ENCODE data around the gene ASTN1.

Gene ASTN1

DNA sequence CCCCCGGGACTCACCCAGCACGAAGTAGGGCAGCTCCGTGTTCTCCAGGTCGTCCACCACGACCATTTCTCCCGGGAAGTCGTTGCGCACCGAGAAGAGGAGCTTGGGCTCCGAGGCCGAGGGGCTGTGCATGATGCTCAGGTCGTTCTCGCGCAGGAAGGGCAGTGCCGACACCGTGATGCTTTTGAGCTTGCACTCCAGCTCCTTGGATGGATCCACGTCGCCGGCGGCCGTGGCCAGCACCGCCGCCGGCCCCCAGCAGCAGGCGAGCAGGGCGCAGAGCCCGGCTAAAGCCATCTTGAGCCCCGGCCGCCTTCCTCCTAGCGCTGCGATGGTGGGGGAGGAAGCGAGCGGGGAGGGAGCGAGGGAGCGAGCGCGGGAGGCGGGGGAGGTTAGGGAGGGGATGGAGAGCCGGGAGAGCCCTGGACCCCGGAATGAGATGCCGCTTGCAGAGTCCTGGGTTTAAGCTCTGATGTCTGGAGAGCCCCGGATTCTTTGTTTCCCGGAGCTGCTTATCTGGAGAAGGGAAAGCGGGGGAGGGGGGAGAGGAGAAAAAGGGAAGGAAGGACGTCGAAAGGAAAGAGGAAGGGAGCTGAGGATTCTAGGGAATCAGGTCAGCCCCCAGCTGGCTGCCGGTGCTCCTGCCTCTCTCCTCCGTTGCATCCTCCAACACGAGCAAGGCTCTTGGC lies at the start of gene ASTN1:
Gene ASTN1 (minus strand): TSS at position 333 of the 689 bp plus-strand sequence. CDS start 36 bp downstream, at position 297.
- peak; percentile 44 for DNase-seq (ENCODE audit: low spot score)

GRCh38 chr1:177211231-177211630 lies 46.7 kb upstream of the ASTN1 start:
- DNase-seq (ENCODE audit: low spot score), result no peak

DNA sequence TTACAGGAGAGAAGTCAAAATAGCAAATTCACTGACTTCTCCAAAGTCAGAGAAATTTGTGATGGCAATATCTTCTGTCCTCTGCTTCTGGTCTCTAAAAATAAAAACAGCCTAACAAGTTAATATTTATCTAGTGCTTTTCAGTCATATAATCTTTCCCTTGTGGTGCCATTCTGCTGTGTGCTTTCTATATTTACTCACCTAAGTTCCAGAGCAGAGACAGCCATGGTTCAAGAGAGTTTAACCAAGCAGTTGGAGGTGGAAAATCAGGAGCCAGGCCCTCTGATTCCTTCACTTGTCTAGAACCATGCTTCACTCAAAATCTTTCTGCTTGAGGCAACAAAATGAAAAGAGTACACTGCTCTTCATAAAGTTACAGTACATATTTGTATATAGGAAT lies 45.6 kb upstream of the ASTN1 start:
- no peak for DNase-seq (ENCODE audit: low spot score)

DNA sequence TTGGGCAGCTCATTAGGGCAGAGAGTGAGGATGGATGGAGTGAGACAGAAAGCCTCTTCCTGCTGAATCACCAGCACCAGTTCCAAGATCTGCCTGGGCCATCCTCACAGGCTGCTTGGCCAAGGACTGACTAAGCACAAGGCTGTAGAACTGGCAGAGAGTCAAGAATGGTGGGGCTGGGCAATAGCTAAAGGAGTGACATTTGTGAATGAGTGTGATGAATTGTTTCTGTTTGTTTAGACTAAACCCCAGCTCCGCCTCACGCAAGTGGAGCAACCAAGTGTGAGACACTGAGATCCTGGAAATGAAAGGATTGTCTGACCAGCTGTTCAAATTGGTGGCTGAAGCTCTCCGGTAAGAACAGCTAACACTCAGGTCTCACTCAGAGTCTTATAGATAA lies 44.8 kb upstream of the ASTN1 start:
- DNase-seq (ENCODE audit: low spot score), result peak; percentile 45

DNA sequence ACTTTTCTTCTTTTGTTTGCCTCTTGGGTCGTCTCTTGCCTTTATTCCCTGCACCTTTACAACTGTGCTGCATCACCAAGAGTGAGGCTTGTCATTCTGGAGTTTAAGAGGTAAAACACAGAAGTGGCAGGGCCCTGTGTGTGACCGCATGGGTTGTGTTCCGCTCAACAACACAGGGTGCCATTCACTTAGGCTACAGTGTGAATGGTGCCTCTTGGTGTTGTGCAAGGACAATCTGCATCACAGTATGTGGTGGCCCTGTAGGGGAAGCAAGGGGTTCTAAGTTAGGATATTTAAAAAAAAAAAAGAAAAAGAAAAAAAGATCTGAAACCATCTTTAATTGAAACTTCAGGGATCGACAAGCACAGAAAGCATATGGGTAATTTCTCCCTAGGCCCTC lies 44.4 kb upstream of the ASTN1 start:
- no peak for DNase-seq (ENCODE audit: low spot score)

GRCh38 chr1:177206831-177207355 lies 42.4 kb upstream of the ASTN1 start:
- no peak for DNase-seq (ENCODE audit: low spot score)

DNA sequence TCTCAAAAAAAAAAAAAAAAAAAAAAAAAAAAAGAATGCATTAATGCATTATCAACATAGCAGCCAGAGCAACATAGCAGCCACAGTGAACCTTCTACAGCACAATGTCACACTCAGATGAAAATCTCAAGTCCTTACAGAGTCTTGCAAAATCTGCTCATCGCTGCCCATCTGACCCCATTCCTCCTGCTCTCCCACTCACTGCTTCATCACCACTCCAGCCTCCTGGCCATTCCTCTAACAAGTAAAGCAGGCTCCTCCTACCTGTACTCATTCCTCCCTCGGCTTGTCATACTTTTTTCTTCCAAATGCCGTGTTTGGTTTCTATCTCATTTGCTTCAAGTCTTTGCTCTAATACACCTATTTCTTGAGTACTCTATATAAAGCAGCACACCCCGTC lies 35.8 kb upstream of the ASTN1 start:
- no peak for DNase-seq (ENCODE audit: low spot score)

- DNase-seq (ENCODE audit: low spot score), result no peak
Observed at GRCh38 chr1:177198243-177198642, 33.7 kb upstream of the ASTN1 start.

DNA sequence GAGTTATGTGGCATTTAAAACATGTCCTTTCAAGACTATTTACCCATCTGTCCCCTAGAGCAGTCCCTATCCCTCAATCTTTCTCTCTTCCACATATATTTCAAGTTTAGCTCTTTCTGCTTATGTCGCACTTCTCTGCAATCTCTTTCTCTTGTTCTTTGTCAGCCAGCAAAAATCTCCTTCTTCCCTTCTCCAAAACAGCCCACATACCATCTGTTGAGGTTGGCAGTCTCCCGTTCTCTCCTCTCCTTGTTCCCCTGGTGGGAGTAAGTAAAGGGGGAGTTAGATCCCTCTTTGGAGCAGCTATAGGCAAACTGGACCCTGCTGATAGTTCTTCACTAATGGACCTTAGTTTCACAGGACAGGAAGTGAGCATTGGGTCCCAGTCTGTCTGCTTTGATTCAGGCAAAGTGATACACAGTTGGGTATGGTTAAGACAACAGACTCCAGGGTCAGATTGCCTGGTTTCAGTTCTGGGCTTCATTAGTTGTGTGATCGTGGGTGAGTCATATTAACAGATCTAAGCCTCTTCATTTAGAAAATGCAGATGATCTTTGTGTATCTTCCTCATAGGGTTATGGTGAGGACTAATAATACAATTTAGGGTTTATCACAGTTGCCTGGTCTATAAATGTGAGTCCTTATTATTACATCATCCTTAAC lies 25.9 kb upstream of the ASTN1 start:
- no peak for DNase-seq (ENCODE audit: low spot score)

- no peak for DNase-seq (ENCODE audit: low spot score)
Observed at GRCh38 chr1:177186639-177187038, 22.1 kb upstream of the ASTN1 start.

DNA sequence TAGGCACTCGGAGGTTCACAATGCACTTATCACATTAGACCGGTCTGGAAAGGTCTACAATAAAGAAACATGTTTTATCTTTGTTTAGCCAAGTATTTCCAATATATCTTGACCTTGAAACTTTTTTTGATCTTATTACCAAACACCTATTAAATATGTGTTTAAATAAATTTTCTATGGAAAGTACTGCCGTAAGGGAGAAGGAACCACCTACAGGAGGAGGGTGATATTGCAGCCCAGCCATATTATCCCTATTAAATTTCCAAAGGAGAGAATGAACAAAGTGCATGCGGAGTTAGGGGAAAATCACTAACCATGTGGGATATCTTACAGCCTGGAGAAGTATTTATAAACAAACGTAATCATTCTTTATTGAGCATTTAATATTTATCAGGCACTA lies 20.7 kb upstream of the ASTN1 start:
- no peak for DNase-seq (ENCODE audit: low spot score)

GRCh38 chr1:177183836-177184235 lies 19.3 kb upstream of the ASTN1 start:
- no peak for DNase-seq (ENCODE audit: low spot score)

DNA sequence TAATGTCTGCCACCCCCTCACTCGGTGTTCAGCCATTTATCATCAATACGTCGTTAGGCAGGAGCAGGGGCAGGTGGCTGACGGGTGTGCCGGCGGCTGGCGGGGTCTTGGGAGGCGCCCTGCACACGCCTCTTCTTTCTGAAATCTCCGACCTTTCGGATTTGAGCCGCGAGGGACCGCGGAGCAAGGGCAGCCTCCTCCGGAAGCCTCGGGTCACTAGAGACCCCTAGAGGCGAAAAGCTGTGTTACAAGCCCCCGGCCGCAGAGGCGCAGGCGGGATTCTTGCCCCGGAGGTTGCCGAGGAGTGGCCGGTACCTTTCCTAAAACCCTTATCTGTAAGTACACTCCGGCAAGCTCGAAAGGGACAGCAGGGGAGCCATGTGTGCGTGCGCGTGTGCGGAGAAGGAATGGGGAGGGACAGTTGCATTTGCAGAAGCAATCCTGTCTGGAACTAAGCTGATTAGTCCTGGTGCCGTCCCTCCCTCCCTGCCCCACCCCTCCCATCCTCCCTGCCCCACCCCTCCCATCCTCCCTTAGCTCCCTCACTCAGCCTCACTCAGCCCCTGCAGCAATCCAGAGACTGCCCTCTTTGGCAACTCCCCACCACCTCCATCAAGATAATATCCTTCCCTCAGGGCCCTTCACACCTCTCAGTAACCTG lies 17.2 kb upstream of the ASTN1 start:
- DNase-seq (ENCODE audit: low spot score), result peak; percentile 55

- no peak for DNase-seq (ENCODE audit: low spot score)
Observed at GRCh38 chr1:177181280-177181630, 16.7 kb upstream of the ASTN1 start.

DNA sequence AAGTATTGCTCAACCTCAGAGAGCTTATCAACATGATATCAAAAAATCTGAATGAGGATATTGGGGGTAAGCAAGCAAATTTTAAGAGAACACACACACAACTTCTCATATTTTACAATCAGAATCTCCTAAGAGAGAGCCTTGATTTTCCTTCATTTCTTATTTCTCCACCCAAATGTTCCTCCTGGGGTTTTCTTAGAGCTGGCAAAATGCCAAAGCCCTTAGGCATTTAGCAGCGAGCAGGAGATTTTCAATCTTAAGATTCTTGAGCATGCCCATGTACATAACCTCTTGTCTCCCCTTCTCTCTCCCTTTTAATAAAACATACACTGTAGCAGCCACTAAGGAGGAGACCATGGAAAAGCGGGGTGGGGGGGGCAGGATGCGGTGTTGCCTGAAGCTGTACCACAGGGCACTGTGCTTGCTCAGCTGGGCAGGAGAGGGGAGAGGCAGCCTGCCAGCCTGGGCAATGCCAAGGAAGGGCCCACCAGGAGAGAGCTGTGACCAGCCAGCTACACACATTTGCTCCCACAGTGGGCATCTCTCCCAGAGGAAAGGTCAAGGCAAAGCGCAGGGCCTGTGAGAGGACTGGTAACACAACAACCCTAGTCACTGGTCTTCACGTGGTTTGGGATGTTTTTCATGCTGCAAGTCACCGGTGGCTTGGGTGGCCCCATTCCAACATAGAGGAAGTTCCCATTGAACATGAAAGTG lies 10.6 kb upstream of the ASTN1 start:
- peak; percentile 43 for DNase-seq (ENCODE audit: low spot score)

- no peak for DNase-seq (ENCODE audit: low spot score)
Observed at GRCh38 chr1:177173976-177174375, 9.5 kb upstream of the ASTN1 start.

GRCh38 chr1:177172866-177173265 lies 8.4 kb upstream of the ASTN1 start:
- no peak for DNase-seq (ENCODE audit: low spot score)

- no peak for DNase-seq (ENCODE audit: low spot score)
Observed at GRCh38 chr1:177172272-177172671, 7.8 kb upstream of the ASTN1 start.

- no peak for DNase-seq (ENCODE audit: low spot score)
Observed at GRCh38 chr1:177171536-177172123, 7.1 kb upstream of the ASTN1 start.

- DNase-seq (ENCODE audit: low spot score), result peak; percentile 88
Observed at GRCh38 chr1:177170756-177171535, 6.4 kb upstream of the ASTN1 start, which contains the start of gene BRINP2. Gene BRINP2, plus strand, starts transcription at chr1:177170958. Its CDS starts 58,919 bp downstream, at chr1:177229877.

DNA sequence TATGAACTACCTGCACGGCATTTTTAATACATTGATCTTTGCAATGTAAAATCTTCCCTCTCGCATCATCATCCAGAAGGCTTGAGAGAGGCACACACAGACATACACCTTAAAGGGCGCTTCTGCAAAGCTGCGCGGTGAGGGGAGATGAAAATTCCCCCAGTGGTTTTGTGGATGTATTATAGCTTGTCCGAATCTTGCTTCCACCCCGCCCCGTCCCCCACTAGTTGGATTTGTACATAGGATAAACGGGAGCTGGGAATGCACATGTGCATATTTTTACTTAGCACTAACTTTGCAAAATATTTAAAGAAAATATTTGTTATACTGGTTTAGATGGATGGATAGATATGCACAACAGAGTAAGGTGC lies 542 bp upstream of the ASTN1 start:
- DNase-seq (ENCODE audit: low spot score), result no peak

Data from putamen (tissue), 1 donor.